GM12874 (cell line): ENCODE measurements around the gene CDC42EP1.

Experiments
- TF ChIP-seq, protein P1 (sequence below): IDR thresholded peaks from 2 replicates; pipeline ENCODE4 v1.5.1; 2011; ENCODE audit warnings: low read depth, mild to moderate bottlenecking, control low read depth, low read length, moderate library complexity; ENCODE audit not compliant: insufficient read depth

The CDC42EP1 gene

GRCh38 chr22:37570661-37570976 is 10.3 kb downstream of the CDC42EP1 start:
- TF ChIP-seq, protein P1, sequence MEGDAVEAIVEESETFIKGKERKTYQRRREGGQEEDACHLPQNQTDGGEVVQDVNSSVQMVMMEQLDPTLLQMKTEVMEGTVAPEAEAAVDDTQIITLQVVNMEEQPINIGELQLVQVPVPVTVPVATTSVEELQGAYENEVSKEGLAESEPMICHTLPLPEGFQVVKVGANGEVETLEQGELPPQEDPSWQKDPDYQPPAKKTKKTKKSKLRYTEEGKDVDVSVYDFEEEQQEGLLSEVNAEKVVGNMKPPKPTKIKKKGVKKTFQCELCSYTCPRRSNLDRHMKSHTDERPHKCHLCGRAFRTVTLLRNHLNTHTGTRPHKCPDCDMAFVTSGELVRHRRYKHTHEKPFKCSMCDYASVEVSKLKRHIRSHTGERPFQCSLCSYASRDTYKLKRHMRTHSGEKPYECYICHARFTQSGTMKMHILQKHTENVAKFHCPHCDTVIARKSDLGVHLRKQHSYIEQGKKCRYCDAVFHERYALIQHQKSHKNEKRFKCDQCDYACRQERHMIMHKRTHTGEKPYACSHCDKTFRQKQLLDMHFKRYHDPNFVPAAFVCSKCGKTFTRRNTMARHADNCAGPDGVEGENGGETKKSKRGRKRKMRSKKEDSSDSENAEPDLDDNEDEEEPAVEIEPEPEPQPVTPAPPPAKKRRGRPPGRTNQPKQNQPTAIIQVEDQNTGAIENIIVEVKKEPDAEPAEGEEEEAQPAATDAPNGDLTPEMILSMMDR, result no peak

DNA sequence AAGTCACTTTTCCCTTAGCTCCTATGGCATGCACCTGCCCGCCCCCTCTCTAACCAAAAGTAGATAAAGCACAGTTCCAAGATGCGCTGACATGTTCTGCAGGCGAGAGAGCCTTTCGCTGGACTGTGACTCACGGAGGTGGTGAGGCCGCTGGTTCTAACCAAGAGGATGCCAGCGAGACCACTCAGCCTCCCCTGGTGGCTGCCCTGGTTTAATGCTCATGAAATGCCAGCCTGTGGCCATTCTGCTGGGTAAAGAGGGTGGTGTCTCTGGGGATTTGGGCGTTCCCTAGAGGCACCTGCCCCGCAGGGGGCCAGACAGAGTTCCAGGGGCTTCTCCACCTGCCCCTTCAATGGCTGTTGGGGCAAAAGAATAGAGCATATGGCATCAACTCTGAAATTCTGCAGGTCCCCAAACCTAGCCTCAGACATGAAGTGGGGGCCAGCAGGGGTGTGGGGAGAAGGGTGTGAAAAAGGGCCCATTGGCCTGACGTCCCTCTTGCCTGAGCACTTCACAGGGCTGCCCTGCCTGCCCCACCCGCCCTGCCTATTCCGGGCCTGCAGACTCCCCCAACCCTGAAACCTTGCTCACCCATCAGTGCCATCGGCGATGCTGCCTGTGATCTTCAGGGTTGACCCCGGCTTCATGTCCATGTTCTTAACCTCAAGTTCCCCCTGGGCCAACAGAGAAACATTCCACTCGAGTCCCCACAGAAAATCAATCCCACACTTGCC is 11.1 kb downstream of the CDC42EP1 start:
- TF ChIP-seq, protein P1, result no peak

- TF ChIP-seq, protein P1, result no peak
These were observed 11.7 kb downstream of the CDC42EP1 start for GRCh38 chr22:37571992-37572373.

- TF ChIP-seq, protein P1, result no peak
These were observed 15.3 kb downstream of the CDC42EP1 start for GRCh38 chr22:37575490-37576003.

DNA sequence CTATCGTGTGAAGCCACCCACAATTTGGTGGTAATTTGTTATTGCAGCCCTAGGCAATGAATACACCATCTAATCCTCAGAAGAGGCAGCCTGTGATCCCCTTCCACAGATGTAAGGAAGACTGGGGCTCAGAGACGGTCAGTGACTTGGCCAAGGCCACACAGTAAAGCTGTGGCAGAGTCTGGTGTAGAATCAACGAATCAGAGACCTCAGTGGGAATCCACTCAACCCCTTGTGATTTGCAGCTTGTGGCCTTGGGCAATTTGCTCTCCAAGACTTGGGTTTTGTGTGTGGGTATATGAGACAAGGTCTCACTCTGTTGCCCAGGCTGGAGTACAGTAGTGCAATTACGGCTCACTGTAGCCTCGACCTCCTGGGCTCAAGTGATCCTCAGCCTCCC is 17.7 kb downstream of the CDC42EP1 start:
- TF ChIP-seq, protein P1, result no peak

GRCh38 chr22:37581504-37581903 is 21.2 kb downstream of the CDC42EP1 start:
- TF ChIP-seq, protein P1, result no peak

DNA sequence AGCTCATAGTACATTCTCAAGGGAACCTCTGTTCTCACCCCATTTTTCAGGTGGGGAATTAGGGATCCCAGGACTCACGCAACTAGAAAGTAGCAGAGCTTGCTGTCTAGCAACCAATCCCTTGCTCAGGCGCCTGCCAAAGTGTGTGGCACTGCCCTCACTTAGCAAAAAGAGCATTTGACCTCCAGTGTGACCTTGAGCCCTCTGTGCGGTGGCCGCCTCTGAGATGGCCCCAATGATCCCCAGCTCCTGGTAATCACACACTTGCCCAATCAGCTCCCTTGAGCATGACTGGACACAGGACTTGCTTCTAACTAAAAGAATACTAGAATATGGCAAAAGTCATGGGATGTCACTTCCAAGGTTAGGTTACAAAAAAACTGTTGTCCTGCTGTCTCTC is 22.2 kb downstream of the CDC42EP1 start:
- TF ChIP-seq, protein P1, result no peak
